Measurements from ENCODE around the gene TRABD2B.

TRABD2B gene

GRCh38 chr1:47991673-47992072 lies 5.5 kb downstream of the TRABD2B start:
- DNase-seq: no peak

GRCh38 chr1:47991187-47991586 lies 6.0 kb downstream of the TRABD2B start:
- DNase-seq: no peak

DNA sequence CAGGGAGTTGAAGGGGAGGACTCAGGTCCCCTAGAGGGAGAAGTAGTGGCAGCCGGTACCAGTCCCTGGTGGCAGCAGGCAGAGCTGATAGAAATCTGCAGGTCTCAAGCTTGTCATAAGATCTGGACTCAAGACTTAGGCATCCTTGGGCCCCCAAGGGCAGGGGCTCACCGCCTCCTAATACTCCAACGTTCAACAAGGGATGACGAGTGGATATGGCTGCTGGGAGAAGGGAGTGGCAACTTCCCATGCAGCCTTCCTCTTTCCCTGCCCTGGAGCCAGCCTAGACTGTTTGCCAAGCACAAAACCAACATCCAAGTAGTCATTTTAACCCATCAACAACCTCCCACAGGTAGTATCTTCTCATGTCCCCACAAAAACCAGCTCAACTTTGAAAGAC lies 6.9 kb downstream of the TRABD2B start:
- DNase-seq: no peak

DNA sequence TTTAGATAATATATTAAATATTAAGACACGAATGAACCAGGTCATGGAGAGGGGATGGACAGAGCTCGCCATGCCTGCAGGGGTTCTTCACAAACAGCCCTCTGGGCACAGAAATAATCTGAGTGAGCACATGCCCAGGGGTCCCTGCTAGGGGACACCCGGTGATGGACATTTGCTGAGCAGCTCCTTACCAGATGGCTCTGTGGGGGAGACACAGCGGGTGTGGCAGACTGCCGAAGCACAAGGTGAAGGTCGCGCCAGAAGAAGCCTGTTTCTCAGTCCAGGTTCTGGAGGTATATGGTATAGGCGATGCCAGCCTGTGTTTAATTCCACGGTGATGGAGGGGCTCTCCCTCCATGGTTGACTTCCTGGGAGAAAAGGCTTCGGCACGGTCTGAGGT lies 9.6 kb downstream of the TRABD2B start:
- no peak for DNase-seq

GRCh38 chr1:47986761-47987200 lies 10.4 kb downstream of the TRABD2B start:
- no peak for DNase-seq

- no peak for DNase-seq
Observed at GRCh38 chr1:47985018-47985417, 12.2 kb downstream of the TRABD2B start.

GRCh38 chr1:47984175-47984789 lies 12.9 kb downstream of the TRABD2B start:
- DNase-seq: no peak

GRCh38 chr1:47983691-47984090 lies 13.5 kb downstream of the TRABD2B start:
- no peak for DNase-seq

DNA sequence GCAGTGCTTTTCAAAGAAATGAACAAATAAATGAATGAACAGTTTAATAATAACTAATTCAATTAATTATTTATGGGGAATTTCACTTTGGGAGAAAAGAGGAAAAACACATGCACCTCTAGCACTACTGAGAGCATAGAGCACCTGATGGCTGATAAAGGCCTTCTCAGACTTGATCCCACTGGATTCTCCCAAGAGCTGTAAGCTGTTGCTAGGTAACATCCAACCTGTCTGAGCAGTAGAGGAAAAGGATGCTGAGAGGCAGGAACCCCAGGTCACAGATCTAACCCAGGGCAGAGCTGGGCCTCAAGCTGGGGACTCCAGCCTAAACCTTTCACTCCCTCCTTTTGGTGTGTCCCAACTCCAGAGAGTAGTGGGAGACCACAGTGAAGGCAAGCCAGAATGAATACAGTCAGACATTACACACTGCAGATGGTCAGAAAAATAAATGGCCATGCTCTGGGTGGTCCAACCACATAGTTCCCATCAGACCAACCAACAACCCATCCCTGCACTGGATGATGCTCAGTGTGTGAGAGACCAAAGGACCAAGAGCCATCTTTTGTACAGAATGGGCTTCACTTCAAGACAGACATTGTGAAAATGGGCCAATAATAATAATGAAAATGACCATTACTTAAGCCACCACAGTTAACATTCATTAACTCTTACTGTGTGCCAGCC lies 15.4 kb downstream of the TRABD2B start:
- DNase-seq: no peak

GRCh38 chr1:47980501-47980900 lies 16.7 kb downstream of the TRABD2B start:
- DNase-seq: no peak

DNA sequence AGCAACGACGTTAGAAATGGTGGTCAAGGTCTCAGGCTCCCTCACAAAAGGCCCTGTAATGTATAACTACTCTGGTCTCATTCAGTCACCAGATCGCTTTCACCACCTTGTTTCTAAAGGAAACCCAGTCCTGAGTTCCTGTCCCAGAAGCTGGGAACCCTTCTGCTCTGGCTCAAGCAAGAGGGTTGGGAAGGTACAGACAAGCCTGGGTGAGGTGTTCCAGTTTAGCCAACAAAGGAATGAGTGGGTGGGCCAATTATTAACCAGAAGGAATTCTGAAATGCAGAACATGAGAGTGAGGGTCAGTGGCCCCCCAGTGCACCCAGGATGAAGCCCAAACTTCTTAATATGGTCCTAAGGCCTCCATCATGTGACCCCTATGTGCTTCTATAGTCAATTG lies 17.5 kb downstream of the TRABD2B start:
- DNase-seq: no peak

DNA sequence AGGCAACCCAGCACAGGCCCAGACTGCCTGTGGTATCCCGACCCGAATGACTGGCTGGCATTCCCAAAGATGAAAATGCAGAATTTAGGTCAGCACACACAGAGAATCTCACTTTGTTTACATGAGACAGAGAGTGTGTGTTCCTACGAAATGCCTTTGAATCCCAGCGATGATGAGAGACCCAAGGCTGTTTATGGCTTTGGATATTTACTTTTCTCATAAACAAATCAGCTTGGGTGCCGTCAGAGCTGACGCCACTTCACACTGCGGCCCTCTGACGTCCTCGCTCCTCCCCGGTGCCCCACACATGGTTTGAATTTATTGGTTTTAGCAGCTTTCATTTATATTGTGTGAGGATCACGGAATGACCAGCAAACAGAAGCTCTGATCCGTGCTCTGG lies 18.7 kb downstream of the TRABD2B start:
- no peak for DNase-seq

- no peak for DNase-seq
Observed at GRCh38 chr1:47976728-47977127, 20.5 kb downstream of the TRABD2B start.

DNA sequence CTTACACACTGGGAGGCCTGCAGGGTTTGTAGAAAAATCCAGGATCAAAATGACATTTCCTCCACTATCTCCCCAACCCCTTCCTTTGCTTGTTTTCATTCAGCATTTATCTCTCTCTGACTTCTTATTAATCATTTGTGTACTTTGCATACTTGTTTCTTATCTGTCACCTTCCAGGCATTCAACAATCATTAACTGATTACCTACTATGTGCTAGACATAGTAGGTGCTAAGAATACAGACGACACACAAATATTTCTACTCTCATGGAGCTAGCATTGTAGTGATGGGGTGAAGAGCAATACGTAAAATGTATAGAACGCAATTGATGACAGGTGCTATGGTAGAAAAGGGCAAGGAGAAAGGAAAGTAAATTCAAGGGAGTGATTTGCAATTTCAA lies 20.9 kb downstream of the TRABD2B start:
- DNase-seq: no peak

- no peak for DNase-seq
Observed at GRCh38 chr1:47975302-47975921, 21.8 kb downstream of the TRABD2B start.

DNA sequence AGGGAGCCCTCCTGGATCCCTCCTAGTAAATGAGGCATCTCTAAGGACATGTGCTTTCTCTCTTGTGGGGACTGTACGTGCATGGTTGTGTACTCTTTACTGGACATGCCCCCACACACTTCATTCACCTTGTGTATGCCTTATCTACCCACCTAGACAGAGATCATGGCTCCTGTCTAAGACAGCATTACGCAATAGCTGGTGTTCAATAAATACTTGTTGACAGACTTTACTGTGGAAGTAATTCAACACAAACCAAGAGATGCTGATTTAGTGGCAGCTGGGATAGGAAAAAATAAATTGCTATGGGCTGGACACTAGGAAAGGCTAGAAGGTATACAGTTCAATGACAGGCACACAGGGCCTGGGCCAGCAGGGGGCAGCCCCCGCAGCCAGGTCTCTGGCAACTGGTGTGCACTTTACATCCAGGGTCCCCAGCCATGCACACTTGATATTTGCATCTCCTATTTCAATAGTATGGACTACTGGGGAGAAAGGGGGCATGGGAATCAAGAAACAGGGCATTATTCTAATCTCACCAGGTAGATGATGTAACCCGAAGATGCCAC lies 24.2 kb downstream of the TRABD2B start:
- DNase-seq: no peak

DNA sequence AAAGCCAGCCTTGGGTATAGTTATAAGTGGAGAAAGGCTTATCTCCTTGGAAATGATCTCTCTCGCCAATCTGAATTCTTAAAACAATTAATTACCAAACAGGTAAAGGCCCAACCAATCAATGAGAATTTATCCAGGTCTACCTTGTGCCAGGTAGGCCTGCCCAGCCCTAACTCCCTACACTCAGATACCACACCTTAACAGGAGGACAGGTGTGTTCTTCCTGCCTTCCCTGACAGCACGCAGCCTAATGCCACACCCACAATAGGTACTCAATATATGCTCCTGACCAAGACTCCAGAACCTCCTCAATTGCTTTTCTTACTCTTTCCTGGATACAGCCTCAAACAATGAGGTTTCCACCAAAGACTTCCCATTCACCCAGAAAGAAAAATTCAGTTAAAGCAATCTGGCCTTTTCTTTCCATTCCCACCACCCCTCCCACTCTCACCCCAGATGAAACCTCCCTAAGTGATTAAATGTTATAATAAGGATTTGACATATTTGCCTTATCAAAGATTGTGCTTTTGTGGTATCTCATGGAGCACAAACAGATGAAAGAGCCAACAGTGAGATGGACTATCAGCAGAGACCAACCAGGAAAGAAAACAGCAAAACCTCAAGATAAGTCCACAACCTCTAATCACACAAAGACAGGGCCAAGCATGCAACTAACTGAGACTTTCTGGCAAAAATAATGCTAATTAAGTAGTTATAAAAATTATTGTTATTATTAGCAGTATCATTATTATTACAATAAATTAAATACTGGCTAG lies 25.6 kb downstream of the TRABD2B start:
- no peak for DNase-seq

GRCh38 chr1:47970882-47971281 lies 26.3 kb downstream of the TRABD2B start:
- DNase-seq: no peak

DNA sequence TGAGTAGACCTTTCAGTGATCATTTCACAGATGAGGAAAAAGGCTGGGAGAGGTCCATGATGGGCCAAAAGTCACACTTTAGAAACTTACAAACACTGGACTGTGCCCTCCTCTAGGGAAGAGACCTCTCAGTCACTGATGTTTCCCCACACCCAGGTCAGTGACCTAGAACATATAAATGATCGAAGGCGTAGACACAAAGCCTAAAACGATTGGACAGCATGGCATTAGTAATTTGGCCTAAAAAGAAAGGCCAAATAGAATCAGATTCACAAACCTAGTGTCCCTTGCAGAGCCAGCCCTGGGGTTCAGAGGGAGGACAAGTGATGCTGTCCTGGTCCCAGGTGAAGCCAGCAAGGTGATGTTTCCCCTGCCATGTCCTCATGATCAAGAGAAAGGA lies 27.7 kb downstream of the TRABD2B start:
- no peak for DNase-seq

DNA sequence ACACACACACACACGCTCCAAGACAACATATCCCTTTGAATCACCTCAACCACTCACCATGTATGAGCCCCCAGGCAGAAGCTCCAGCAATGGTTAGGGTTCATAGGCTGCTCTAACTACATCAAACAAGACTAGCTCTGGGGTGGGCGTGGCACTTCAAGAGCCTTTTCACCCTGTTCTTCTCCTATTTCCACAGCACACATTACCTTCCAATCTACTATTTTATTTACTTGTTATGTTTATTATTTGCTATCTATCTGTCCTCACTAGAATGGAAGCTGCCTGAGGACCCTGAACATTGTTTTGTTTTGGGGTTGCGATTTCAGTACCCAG lies 28.7 kb downstream of the TRABD2B start:
- no peak for DNase-seq

- DNase-seq: no peak
Observed at GRCh38 chr1:47967864-47968555, 29.2 kb downstream of the TRABD2B start.

- no peak for DNase-seq
Observed at GRCh38 chr1:47965816-47966215, 31.4 kb downstream of the TRABD2B start.

DNA sequence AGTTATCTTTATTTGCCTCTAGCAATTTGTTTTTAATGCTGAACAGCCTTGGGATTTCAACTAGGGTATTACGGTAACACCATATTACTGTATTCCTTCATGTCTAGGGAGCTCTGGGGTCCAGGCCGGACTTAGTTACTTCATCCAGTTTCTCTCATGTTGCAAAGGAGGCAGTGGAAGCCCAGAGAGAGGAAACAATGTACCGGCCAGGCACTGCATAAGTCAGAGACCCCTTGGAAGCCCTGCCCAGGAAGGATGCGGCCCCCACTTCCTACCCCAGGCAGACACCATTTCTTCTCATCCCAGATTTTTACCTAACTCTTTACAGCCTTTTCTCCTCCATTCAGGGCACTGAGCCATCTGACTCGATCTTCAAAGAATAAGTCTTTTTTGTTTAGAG lies 32.5 kb downstream of the TRABD2B start:
- no peak for DNase-seq
